Fibroblast of lung (primary cell): Measurements from ENCODE around the gene GDA.

Source experiments
- EZH2 ChIP-seq: IDR thresholded peaks from 2 replicates; pipeline ENCODE4 v1.5.1; 2012; ENCODE audit warnings: low read length, control low read depth, mild to moderate bottlenecking; ENCODE audit errors: missing control alignments
- TF ChIP-seq, protein P1 (sequence below), 2 donors: IDR thresholded peaks in 1 of 2; conservative IDR thresholded peaks in 1 of 2; 1 replicate in 1 of 2; 2 replicates in 1 of 2; pipeline ENCODE4 v1.5.1; 2011 to 2012; ENCODE audit warnings: low read length in 2 of 2, control low read depth in 1 of 2, inconsistent platforms in 1 of 2, low read depth in 1 of 2, mild to moderate bottlenecking in 1 of 2

DNA sequence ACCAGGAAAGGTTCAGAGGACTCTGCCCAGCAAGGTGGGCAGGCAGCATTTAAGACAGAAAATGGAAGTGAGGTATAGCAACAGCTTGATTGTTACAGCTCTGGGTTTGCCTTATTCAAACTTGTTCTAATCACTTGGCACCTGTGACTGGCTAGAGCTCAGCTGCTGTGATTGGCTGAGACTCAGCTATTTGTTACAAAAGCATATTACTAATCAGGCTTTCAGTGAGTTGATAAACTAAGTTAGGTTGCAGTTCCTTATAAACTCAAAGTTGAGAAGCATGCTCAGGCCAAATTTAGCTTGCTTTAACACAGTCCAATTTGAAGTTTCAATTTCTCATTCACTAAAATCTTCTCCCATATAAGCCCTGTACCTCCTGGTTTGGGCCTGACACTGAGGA lies 56.3 kb downstream of the GDA start:
- TF ChIP-seq, protein P1, sequence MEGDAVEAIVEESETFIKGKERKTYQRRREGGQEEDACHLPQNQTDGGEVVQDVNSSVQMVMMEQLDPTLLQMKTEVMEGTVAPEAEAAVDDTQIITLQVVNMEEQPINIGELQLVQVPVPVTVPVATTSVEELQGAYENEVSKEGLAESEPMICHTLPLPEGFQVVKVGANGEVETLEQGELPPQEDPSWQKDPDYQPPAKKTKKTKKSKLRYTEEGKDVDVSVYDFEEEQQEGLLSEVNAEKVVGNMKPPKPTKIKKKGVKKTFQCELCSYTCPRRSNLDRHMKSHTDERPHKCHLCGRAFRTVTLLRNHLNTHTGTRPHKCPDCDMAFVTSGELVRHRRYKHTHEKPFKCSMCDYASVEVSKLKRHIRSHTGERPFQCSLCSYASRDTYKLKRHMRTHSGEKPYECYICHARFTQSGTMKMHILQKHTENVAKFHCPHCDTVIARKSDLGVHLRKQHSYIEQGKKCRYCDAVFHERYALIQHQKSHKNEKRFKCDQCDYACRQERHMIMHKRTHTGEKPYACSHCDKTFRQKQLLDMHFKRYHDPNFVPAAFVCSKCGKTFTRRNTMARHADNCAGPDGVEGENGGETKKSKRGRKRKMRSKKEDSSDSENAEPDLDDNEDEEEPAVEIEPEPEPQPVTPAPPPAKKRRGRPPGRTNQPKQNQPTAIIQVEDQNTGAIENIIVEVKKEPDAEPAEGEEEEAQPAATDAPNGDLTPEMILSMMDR (conservative IDR thresholded peaks at IDR 0.05 in 1 of 2, IDR thresholded peaks at IDR 0.05 in 1 of 2; ENCODE audit: low read depth in 1 of 2, low read length in 2 of 2): no peak
- TF ChIP-seq EZH2: no peak
